WTC11 (cell line): ENCODE results near the gene KLHL29. TPM values are rescaled to one million over a fixed set of nuclear protein-coding genes. Genes with fewer than 3 reads are reported as not detected.

ENCODE experiments used
- ATAC-seq: fragments of 200-7000 bp; cut with Tn5 transposase; 2 replicates; pipeline ENCODE4 v1.10.0; 2021; ENCODE audit warnings: mild to moderate bottlenecking, moderate library complexity
- CTCF ChIA-PET: fragments of 300-600 bp; sonication (Branson Sonifier 250); formaldehyde crosslinking; loops from one replicate; lab custom pipeline; 2021; ENCODE audit warnings: antibody characterized with exemption; lab: Charles Lee
- POLR2A ChIA-PET: fragments of 350-600 bp; sonication (Branson Sonifier 250); formaldehyde crosslinking; loops from one replicate; lab custom pipeline; 2021; ENCODE audit warnings: antibody characterized with exemption; lab: Charles Lee
- DNase-seq: peaks from one replicate; pipeline ENCODE4 v3.0.0; 2021; ENCODE audit warnings: low spot score
- H3K27ac Mint-ChIP-seq: 2 replicates; pipeline ENCODE4 v1.8.0; 2021; ENCODE audit warnings: mixed read lengths
- H3K27me3 Mint-ChIP-seq: 2 replicates; pipeline ENCODE4 v1.8.0; 2021; ENCODE audit warnings: low read depth, mild to moderate bottlenecking, moderate library complexity, mixed read lengths
- H3K36me3 Mint-ChIP-seq: 2 replicates; pipeline ENCODE4 v1.8.0; 2021; ENCODE audit warnings: mixed read lengths
- H3K4me1 Mint-ChIP-seq: 2 replicates; pipeline ENCODE4 v1.8.0; 2022; ENCODE audit warnings: mixed read lengths
- H3K4me3 Mint-ChIP-seq: 2 replicates; pipeline ENCODE4 v1.8.0; 2021; ENCODE audit warnings: mild to moderate bottlenecking, moderate library complexity, mixed read lengths
- H3K9me3 Mint-ChIP-seq: 2 replicates; pipeline ENCODE4 v1.8.0; 2021; ENCODE audit warnings: mixed read lengths
- CREB1 ChIP-seq: sonication (generic); formaldehyde crosslinking; IDR thresholded peaks from 2 replicates; pipeline ENCODE4 v1.8.0; 2023; ENCODE audit warnings: mild to moderate bottlenecking, missing genetic modification reagents
- CREM ChIP-seq: sonication (generic); formaldehyde crosslinking; IDR thresholded peaks from 2 replicates; pipeline ENCODE4 v1.8.1; 2022; ENCODE audit warnings: mild to moderate bottlenecking, missing genetic modification reagents, moderate library complexity
- CTCF ChIP-seq: fragments of 200-600 bp; IDR thresholded peaks from 2 replicates; pipeline ENCODE4 v1.8.0; 2022; ENCODE audit warnings: antibody characterized with exemption
- EMX1 ChIP-seq: fragments of 250-450 bp; sonication (Bioruptor Pico); IDR thresholded peaks from 2 replicates; pipeline ENCODE4 v1.8.0; 2021; ENCODE audit warnings: mild to moderate bottlenecking
- FOXP1 ChIP-seq: sonication (generic); formaldehyde crosslinking; IDR thresholded peaks from 2 replicates; pipeline ENCODE4 v1.8.0; 2022; ENCODE audit warnings: missing genetic modification reagents, mild to moderate bottlenecking, moderate library complexity, borderline replicate concordance
- MLX ChIP-seq: sonication (generic); formaldehyde crosslinking; IDR thresholded peaks from 2 replicates; pipeline ENCODE4 v1.8.1; 2023; ENCODE audit warnings: mild to moderate bottlenecking, missing genetic modification reagents, moderate library complexity
- NFE2L1 ChIP-seq: sonication (generic); formaldehyde crosslinking; IDR thresholded peaks from 2 replicates; pipeline ENCODE4 v1.8.1; 2023; ENCODE audit warnings: missing genetic modification reagents
- NR2C2 ChIP-seq: sonication (generic); formaldehyde crosslinking; IDR thresholded peaks from 2 replicates; pipeline ENCODE4 v1.8.0; 2022; ENCODE audit warnings: mild to moderate bottlenecking, missing genetic modification reagents
- PREB ChIP-seq: sonication (generic); formaldehyde crosslinking; IDR thresholded peaks from 2 replicates; pipeline ENCODE4 v1.8.1; 2022; ENCODE audit warnings: mild to moderate bottlenecking, missing genetic modification reagents, moderate library complexity, borderline replicate concordance
- PRRX2 ChIP-seq: fragments of 250-450 bp; sonication (Bioruptor Pico); IDR thresholded peaks from 2 replicates; pipeline ENCODE4 v1.8.0; 2021; ENCODE audit warnings: mild to moderate bottlenecking
- SP1 ChIP-seq: sonication (generic); formaldehyde crosslinking; conservative IDR thresholded peaks from 2 replicates; pipeline ENCODE4 v1.8.1; 2022; ENCODE audit warnings: missing genetic modification reagents
- TEAD1 ChIP-seq: sonication (generic); formaldehyde crosslinking; IDR thresholded peaks from 2 replicates; pipeline ENCODE4 v1.8.0; 2022; ENCODE audit warnings: mild to moderate bottlenecking, missing genetic modification reagents
- ZSCAN18 ChIP-seq: fragments of 250-450 bp; sonication (Bioruptor Pico); IDR thresholded peaks from 2 replicates; pipeline ENCODE4 v2.1.2; 2022; ENCODE audit warnings: mild to moderate bottlenecking, moderate library complexity
- total RNA-seq: library from RNA; stranded (reverse); gene quantifications from 3 replicates; pipeline ENCODE4 v1.2.3, GENCODE V29; 2021

The KLHL29 gene
- total RNA-seq, 1 experiment from 2014 or later, result 7.1 TPM

GRCh38 chr2:23477392-23477791 is 92.4 kb downstream of the KLHL29 start (continued):
- TF ChIP-seq CTCF (no peak), CREM (CRISPR knock-in tag) (no peak), EMX1 (CRISPR knock-in tag) (no peak), CREB1 (CRISPR knock-in tag) (no peak), MLX (CRISPR knock-in tag) (no peak)

GRCh38 chr2:23478087-23478932 is 93.3 kb downstream of the KLHL29 start:
- Mint-ChIP-seq H3K9me3 (no peaks in the 10 kb centered on the region), H3K27me3 (peaks cover 19% of the 10 kb centered on the region), H3K27ac (0 out of 2 replicates have a peak overlapping the region, but pooled peaks have one; percentile 56), H3K36me3 (no peaks in the 10 kb centered on the region; the same call in 1 of the 2 replicates), H3K4me3 (no peak overlapping the region), H3K4me1 (peaks cover 63% of the 10 kb centered on the region)
- DNase-seq (peak; percentile 33), ATAC-seq (peak; percentile 56)
- TF ChIP-seq SP1 (CRISPR knock-in tag) (0 out of 2 replicates have a peak, but pooled peaks have one; percentile 37), PREB (CRISPR knock-in tag) (no peak)
- ChIA-PET CTCF (interaction anchor here (0.7 to 2.1 kb wide), 4 partner anchors 14 to 146 kb away, joined by 3 to 5 read pairs (median 3); no protein-coding TSS in a partner anchor), POLR2A (no interaction called here)

GRCh38 chr2:23478933-23479683 is 94.1 kb downstream of the KLHL29 start:
- H3K4me3 Mint-ChIP-seq, result no peak overlapping the region
- no peak overlapping the region for H3K27ac Mint-ChIP-seq
- H3K9me3 Mint-ChIP-seq, result no peaks in the 10 kb centered on the region
- H3K4me1 Mint-ChIP-seq, result peaks cover 63% of the 10 kb centered on the region
- ChIA-PET CTCF (interaction anchor here (0.8 to 2.1 kb wide), 2 partner anchors 13 to 145 kb away, joined by 3 to 5 read pairs; no protein-coding TSS in a partner anchor), POLR2A (no interaction called here)
- peaks cover 12% of the 10 kb centered on the region for H3K27me3 Mint-ChIP-seq
- DNase-seq (no peak), ATAC-seq (no peak)
- no peaks in the 10 kb centered on the region; the same call in 1 of the 2 replicates for H3K36me3 Mint-ChIP-seq
- peak; percentile 51; the same call in 1 of the 2 replicates for TF ChIP-seq FOXP1 (CRISPR knock-in tag)
- TF ChIP-seq NFE2L1 (CRISPR knock-in tag), result no peak
- TF ChIP-seq, all 79 proteins: peak for 1

- Mint-ChIP-seq H3K36me3 (no peaks in the 10 kb centered on the region; the same call in 1 of the 2 replicates), H3K9me3 (no peaks in the 10 kb centered on the region), H3K4me3 (no peak overlapping the region), H3K4me1 (peaks cover 46% of the 10 kb centered on the region), H3K27me3 (peaks cover 3% of the 10 kb centered on the region; the same call in 1 of the 2 replicates), H3K27ac (peak overlapping the region; percentile 91)
- TF ChIP-seq NR2C2 (CRISPR knock-in tag) (no peak), ZSCAN18 (CRISPR knock-in tag) (no peak), PRRX2 (no peak), TEAD1 (no peak)
- peak; percentile 66 for DNase-seq
- ChIA-PET CTCF (interaction anchor here (0.9 to 1.3 kb wide), 4 partner anchors 10 to 143 kb away, joined by 3 to 4 read pairs (median 4); no protein-coding TSS in a partner anchor), POLR2A (no interaction called here)
- ATAC-seq, result peak; percentile 74
These were observed 96.2 kb downstream of the KLHL29 start for GRCh38 chr2:23480957-23481797.
